ENCODE results near the gene PPIP5K2. TPM values are rescaled to one million over a fixed set of nuclear protein-coding genes. Genes with fewer than 3 reads are reported as not detected.
"Not testable (repeated sequence)": the region's sequence is repeated elsewhere in the genome, so short reads cannot be mapped to it uniquely, and the experiment has no call there.

PPIP5K2 gene
- total RNA-seq, 1 experiment from 2014 or later = 74.1 TPM

GRCh38 chr5:103208460-103208859 is 88.4 kb downstream of the PPIP5K2 start:
- DNase-seq (ENCODE audit: low spot score) = no peak

GRCh38 chr5:103209065-103209464 is 89.0 kb downstream of the PPIP5K2 start:
- no peak for DNase-seq (ENCODE audit: low spot score)

- no peak for DNase-seq (ENCODE audit: low spot score)
Observed at GRCh38 chr5:103210952-103211351, 90.9 kb downstream of the PPIP5K2 start.

GRCh38 chr5:103211576-103212561 is 91.8 kb downstream of the PPIP5K2 start:
- no peak for DNase-seq (ENCODE audit: low spot score)

GRCh38 chr5:103216137-103216536 is 96.0 kb downstream of the PPIP5K2 start:
- DNase-seq (ENCODE audit: low spot score) = no peak

GRCh38 chr5:103216697-103217096 is 96.6 kb downstream of the PPIP5K2 start:
- DNase-seq (ENCODE audit: low spot score) = no peak

GRCh38 chr5:103217101-103217500 is 97.0 kb downstream of the PPIP5K2 start:
- DNase-seq (ENCODE audit: low spot score) = no peak

GRCh38 chr5:103218164-103218563 is 98.1 kb downstream of the PPIP5K2 start:
- peak; percentile 36 for DNase-seq (ENCODE audit: low spot score)

GRCh38 chr5:103219074-103219473 is 99.0 kb downstream of the PPIP5K2 start:
- not testable (repeated sequence) for DNase-seq (ENCODE audit: low spot score)

GRCh38 chr5:103223031-103223955 is 103.2 kb downstream of the PPIP5K2 start:
- no peak for DNase-seq (ENCODE audit: low spot score)

- DNase-seq (ENCODE audit: low spot score) = peak; percentile 72
Observed at GRCh38 chr5:103224118-103224893, 104.2 kb downstream of the PPIP5K2 start.

- DNase-seq (ENCODE audit: low spot score) = no peak
Observed at GRCh38 chr5:103224894-103225246, 104.8 kb downstream of the PPIP5K2 start.

GRCh38 chr5:103228061-103228460 is 108.0 kb downstream of the PPIP5K2 start:
- DNase-seq (ENCODE audit: low spot score) = no peak

- no peak for DNase-seq (ENCODE audit: low spot score)
Observed at GRCh38 chr5:103228588-103228987, 108.5 kb downstream of the PPIP5K2 start.

GRCh38 chr5:103232393-103232999 is 112.4 kb downstream of the PPIP5K2 start:
- peak; percentile 30 for DNase-seq (ENCODE audit: low spot score)

- DNase-seq (ENCODE audit: low spot score) = no peak
Observed at GRCh38 chr5:103234239-103234975, 114.3 kb downstream of the PPIP5K2 start.

GRCh38 chr5:103235891-103236290 is 115.8 kb downstream of the PPIP5K2 start:
- DNase-seq (ENCODE audit: low spot score) = no peak

- DNase-seq (ENCODE audit: low spot score) = no peak
Observed at GRCh38 chr5:103237778-103238177, 117.7 kb downstream of the PPIP5K2 start.

- peak; percentile 3 for DNase-seq (ENCODE audit: low spot score)
Observed at GRCh38 chr5:103243665-103244064, 123.6 kb downstream of the PPIP5K2 start.

- DNase-seq (ENCODE audit: low spot score) = no peak
Observed at GRCh38 chr5:103244398-103244797, 124.3 kb downstream of the PPIP5K2 start.
